Right renal pelvis (tissue), 4 donors: ENCODE measurements around the gene ERG. TPM values are rescaled to one million over a fixed set of nuclear protein-coding genes. Genes with fewer than 3 reads are reported as not detected.

ENCODE experiments used
- DNase-seq, 4 donors: peaks; one replicate each; pipeline ENCODE4 v3.0.0-alpha.2; 2013; ENCODE audit warnings: low read depth in 4 of 4, low spot score in 3 of 4, missing footprints in 1 of 4
- polyA plus RNA-seq, 4 donors: library from polyadenylated mRNA; unstranded; fragments of 120-200 nt; gene quantifications; one replicate each; pipeline ENCODE4 v1.2.1, GENCODE V29; 2013; ENCODE audit not compliant: insufficient read length in 4 of 4

The ERG gene
- polyA plus RNA-seq, 4 donors = 20.3 to 26.6 (median 22.1) TPM

DNA sequence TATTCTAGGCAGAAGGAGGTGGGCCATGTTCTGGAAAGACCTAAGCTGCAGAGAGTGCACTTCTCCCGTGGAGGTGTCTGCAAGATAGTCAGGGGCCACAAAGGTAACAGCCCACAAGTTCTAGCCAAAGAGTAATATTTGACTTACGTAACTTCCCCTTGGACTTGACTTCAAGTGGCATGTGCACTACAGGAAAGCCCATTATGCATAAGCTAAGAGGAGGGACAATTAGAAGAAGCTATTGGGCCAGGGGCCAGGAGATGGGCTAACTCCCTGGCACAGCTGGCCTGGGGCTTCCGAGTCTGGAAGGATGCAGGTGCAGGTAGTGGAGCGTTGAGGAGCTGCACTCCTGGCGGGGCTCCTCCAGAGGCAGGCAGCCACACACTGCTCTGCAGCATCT lies 58.3 kb downstream of the ERG start:
- DNase-seq = no peak

DNA sequence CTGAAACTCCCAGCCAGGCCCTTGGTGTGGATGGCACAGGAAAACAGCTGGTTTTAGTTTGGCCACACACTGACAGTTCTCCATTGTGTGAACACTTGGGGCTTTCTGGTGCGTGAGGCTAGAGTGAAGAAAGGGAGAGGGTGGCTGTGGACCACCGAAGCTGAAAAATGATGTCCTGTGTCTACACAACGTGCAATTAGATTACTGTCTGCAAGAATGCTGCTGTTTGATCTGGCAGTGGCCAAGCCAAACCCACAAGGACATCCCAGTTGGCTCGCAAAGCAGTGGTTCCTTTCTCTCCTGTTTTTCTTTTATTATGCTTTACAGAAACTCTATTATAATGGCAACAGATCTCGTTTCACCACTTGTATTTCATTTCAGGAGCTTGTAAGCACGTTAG lies 58.9 kb downstream of the ERG start:
- DNase-seq = no peak

DNA sequence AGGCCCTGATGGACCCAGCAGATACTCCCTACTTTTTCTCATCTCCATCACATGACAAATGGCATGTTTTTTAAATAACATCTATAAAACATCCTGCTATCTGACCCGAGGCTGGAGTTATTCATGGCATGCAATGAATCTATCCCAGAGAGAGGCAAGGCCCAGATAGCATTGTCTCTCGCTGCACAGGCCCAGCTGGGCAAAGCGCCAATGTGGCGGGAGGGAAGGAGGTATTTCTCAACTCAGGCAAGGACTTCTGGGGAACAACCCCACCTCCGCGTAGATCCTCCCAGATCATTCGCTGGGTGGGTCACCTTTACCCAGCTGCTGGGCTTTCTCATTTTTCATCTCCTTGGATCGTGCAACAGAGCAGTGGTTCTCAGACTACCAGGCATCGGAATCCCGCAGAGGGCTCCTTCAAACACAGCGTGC lies 59.8 kb downstream of the ERG start:
- no peak for DNase-seq

DNA sequence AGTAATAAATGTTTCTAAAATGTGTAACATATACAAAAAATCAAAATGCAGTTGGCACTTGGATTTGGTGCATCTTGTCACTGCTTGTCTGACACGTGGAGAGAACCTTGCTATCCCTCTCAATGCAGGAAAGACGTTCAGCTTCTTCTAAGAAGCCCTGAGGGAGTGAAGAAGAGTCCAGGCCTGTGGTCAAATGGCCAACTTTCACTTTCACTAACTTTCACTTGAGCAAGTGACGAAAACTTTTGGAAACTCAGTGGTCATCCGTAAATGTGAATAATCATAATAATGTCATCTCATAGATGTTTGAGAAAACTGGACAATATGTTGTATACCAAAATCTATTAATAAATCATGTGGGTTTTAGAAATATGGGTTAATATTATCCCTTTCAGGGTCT lies 61.9 kb downstream of the ERG start:
- DNase-seq = no peak

DNA sequence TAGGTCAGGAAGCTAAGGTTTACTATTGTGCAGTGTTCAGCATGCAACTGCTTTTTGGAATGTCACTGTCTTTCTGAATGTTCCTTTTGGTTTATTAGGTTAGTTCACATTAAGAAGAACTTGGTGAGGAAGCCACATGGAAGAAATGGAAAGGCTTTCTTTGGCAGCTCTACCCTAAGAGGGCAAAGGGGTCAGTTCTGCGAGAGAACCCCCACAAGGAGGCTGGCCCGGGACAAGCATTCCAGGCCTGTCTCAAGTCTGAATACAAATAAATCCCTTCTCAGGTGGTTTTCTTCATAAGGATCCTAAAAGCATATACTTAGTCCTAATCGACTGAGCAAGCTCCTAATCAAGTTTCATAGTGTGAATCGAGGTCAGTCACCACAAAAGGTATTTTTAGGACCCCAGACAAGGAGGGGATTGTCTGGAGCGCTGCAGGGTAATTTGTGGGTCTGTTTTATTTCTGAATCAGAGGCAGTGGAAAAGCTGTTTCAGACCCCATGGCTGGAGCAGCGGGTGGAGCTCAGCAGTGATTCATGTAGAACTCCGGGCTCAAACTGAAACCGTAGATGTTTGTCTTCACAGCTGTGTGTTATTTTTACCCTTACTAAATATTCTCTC lies 63.3 kb downstream of the ERG start:
- peak in 1 of 4 donors; percentile 12 for DNase-seq

DNA sequence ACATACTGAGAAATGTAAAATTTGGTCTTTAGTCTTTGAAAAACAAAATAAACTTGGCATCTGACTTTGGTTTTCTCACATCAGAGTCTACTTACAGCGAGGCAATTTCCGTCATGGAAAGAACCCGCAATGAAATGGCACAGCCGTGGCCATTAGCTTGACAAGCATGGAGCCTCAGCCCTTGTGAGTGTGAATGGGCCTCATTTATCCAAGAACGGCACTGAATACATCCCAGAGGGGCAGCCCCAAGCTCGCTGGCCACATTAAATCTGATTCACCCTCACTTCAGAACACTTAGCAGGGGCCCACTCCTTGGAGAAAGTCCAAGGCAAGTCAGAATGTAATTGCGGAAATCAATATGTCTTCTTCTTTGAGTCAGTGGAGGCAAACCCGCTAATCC lies 64.8 kb downstream of the ERG start:
- no peak for DNase-seq

DNA sequence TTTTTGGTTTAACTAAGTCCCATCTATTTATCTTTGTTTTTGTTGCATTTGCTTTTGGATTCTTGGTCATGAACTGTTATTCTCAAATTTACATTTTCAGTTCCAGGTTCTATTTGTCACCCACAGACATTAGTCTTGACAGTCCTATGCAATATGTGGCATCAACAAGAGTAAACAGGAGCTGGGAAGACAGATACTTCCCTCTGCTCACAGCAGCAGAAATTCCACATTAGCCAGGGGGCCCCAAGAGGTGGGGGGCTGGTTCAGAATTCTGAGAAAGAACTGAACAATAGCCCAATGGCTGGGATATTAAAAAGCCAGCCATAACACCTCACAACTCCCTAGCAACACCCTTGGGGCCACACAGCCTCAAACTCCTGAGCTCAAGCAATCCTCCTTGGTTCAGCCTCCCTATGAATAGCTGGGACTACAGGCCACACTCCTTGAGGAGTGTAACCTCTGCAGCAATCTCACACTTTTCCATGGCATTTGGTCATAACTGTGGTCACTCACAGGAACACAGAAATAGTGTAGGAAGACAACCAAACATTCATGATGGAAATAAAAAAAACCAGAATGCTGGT lies 67.8 kb downstream of the ERG start:
- no peak for DNase-seq

DNA sequence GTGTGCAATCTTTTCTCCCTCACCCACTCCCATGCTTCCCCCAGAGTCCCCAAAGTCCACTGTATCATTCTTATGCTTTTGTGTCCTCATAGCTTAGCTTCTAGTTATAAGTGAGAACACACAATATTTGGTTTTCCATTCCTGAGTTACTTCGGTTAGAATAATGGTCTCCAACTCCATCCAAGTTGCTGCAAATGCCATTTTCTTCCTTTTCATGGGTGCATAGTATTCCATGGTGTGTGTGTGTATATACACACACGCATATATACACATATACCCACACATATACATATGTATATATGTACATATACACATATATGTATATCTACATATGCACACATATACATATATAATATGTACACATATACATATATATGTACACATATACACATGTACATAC lies 69.3 kb downstream of the ERG start:
- DNase-seq = no peak

- DNase-seq = no peak
These were observed 70.1 kb downstream of the ERG start for GRCh38 chr21:38428211-38428610.

DNA sequence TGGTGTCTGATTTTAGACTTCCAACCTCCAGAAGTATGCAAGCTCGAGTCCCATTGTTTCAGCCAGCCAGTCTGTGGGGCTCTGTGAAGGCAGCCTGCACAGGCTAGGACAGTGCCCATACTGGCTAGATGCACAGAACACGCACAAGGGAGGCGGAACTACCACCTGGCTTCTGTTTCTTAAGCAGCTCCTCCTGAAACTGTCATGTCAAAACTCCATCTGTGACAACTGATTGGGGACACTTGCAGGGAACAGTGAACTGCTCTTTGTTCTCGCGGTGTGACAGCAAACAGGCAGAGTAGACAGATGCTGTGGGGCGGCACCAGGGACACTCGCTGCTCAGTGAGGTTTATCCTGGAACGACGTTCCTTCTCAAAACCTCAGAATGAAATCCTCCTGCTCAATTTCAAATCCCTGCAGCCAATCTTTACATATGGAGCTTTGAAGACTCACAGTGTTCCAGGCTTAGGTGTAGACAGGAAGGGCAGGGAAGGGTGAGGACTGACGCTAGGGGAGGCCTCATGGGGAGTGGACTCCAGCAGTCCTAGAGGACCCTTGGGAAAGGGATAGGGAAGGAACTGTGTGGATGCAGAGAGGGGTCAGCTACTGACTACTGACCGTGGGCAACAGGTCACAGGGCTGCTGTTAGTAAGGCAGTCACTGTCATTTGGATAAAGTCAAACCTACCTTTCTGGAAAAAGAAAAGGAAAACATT lies 73.8 kb downstream of the ERG start:
- DNase-seq = no peak

GRCh38 chr21:38422082-38422481 lies 76.2 kb downstream of the ERG start:
- no peak for DNase-seq

DNA sequence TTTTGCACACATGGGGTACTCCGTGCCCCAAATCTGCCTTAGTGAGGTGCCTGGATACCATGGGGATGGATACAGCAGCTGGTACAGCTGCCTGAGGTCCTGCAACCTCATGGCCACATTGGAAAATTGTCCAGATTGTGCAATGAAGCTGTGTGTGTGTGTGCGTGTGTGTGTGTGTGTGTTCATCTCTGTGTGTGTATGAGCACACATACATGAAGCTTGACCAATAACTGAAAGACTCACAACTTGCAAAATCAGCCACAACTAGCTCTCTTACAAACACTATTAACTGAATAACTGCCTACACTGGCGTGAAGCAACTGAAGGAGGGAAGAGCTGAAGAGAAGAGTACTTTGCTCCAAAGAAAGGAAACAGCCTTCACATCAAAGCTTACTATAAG lies 78.1 kb downstream of the ERG start:
- DNase-seq = no peak

DNA sequence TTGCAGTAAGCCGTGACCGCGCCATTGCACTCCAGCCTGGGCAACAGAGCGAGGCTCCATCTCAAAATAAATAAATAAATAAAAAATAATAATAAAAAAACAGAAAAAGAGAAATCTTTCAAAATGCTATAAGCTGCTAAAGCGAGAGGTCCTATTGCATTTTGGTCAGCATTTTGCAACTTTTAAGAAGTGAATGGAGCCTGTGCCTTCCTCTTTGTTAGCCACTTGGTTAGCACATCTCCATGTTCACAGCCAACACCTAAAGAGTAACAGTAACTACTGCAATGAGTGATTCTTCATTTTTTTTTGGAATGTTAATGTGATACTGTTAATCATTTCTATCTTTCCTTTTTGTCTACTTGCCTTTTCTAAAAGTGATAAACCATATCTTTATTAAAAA lies 80.6 kb downstream of the ERG start:
- DNase-seq = no peak

GRCh38 chr21:38416791-38417190 lies 81.5 kb downstream of the ERG start:
- DNase-seq = no peak

DNA sequence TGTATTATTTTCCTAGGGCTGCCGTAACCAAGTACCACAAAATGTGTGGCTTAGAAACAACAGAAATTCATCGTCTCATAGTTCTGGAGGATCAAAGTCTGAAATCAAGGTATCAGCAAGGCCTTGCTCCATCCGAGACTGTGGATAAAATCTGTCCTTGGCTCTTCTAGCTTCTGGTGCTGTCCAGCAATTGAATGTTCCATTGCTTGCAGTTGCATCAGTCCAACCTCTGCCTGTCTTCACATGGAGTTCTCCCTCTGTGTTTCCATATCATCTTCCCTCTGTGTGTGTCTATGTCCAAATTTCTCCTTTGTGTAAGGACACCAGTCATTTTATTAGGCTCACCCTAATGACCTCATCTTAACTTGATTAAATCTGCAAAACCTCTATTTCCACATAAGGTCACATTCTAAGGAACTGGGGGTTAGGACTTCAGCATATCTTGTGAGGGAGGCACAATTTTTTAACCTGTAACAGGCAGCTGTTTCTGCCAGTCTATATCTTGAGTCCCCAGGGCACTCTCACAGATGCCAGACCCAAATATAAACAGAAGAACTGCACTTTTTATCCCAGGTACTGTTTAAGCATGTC lies 84.2 kb downstream of the ERG start:
- DNase-seq = no peak

DNA sequence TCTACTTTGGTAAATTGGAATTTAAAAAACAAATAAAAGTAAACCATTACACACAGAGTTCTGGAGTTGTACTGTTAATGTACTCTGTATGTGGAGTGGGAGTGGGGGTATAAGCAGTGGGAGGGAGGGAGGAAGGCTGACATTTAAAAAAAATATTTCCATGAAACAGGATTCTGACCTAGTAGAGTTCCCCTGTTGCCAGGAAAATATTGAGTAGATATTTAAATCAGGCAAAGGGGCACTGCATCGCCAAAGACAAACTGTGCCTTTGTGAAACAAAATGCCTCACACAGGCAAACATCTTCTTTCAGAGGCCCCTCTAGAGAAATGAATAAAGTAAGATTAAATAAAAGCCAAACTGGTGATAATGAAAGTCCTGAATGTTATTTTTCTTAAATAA lies 87.8 kb downstream of the ERG start:
- DNase-seq = no peak

GRCh38 chr21:38409907-38410306 lies 88.4 kb downstream of the ERG start:
- no peak for DNase-seq

- DNase-seq = no peak
These were observed 94.1 kb downstream of the ERG start for GRCh38 chr21:38404177-38404576.

GRCh38 chr21:38402795-38403194 lies 95.5 kb downstream of the ERG start:
- no peak for DNase-seq

DNA sequence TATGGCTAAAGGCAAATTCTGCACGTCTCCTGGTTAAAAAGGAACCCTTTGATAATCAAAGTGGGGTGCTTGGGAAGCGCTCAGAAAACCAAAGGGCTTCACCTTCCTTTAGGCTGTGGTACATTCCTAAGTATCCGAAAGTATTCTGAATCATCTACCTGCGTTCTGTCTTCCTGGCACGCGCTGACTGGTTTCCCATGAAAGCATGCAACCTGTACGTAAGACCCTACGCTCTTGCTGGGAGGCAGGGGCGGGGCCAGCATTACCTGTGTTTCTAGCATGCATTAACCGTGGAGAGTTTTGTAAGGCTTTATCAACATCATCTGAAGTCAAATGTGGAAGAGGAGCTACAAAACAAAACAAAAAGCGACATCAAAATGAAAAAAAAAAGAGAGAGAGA lies 96.0 kb downstream of the ERG start:
- DNase-seq = no peak

- DNase-seq = no peak
These were observed 96.9 kb downstream of the ERG start for GRCh38 chr21:38401191-38401926.
